Tibial nerve (tissue), 4 donors: ENCODE results near the gene CRB3. TPM values are rescaled to one million over a fixed set of nuclear protein-coding genes. Genes with fewer than 3 reads are reported as not detected.

Experiments
- DNase-seq, 2 donors: peaks; one replicate each; pipeline ENCODE4 v3.0.0-alpha.2; 2019; ENCODE audit warnings: low spot score in 2 of 2
- H3K27ac ChIP-seq, 4 donors: fragments of 200-600 bp; sonication (generic) in 3 of 4; one replicate each; pipeline ENCODE4 v1.5.1; 2017 to 2019; ENCODE audit warnings: mild to moderate bottlenecking in 1 of 4
- H3K27me3 ChIP-seq, 2 donors: fragments of 200-600 bp; sonication (generic) in 1 of 2; one replicate each; pipeline versions ENCODE4 v1.5.1 to v1.6.0; 2017 to 2019
- H3K36me3 ChIP-seq, 3 donors: fragments of 200-600 bp; sonication (generic); one replicate each; pipeline ENCODE4 v1.5.1; 2018 to 2019
- H3K4me1 ChIP-seq, 4 donors: fragments of 200-600 bp; sonication (generic) in 3 of 4; one replicate each; pipeline ENCODE4 v1.5.1; 2017 to 2019
- H3K4me3 ChIP-seq, 4 donors: fragments of 200-600 bp; sonication (generic) in 3 of 4; one replicate each; pipeline ENCODE4 v1.5.1; 2017 to 2019; ENCODE audit warnings: mild to moderate bottlenecking in 1 of 4, moderate library complexity in 1 of 4
- H3K9me3 ChIP-seq, 4 donors: fragments of 200-600 bp; sonication (generic) in 3 of 4; one replicate each; pipeline ENCODE4 v1.5.1; 2017 to 2019
- CTCF ChIP-seq, 5 experiments: fragments of 200-600 bp in 3 of 5; fragments of 450-650 bp in 2 of 5; sonication (generic) in 3 of 5; IDR thresholded peaks; one replicate each; pipeline ENCODE4 v1.5.1; 2016 to 2019; ENCODE audit warnings: antibody characterized with exemption in 5 of 5, mild to moderate bottlenecking in 3 of 5, moderate library complexity in 2 of 5
- EP300 ChIP-seq, 2 donors: sonication (generic); formaldehyde crosslinking; IDR thresholded peaks; one replicate each; pipeline ENCODE4 v1.6.1; 2017; ENCODE audit warnings: antibody characterized with exemption in 2 of 2, mild to moderate bottlenecking in 1 of 2
- POLR2A ChIP-seq, 2 donors: fragments of 450-650 bp; IDR thresholded peaks; one replicate each; pipeline ENCODE4 v1.6.1; 2017; ENCODE audit warnings: antibody characterized with exemption in 2 of 2, mild to moderate bottlenecking in 2 of 2, moderate library complexity in 2 of 2
- WGBS, 2 donors: methylation state at CpG; one replicate each; pipeline ENCODE4 v1.1.5; 2018; 5-methylcytosine and 5-hydroxymethylcytosine counted together
- total RNA-seq, 4 donors: library from RNA; depleted of rRNA; stranded (reverse); fragments of >200 nt; gene quantifications; one replicate each; pipeline ENCODE4 v1.1.0, GENCODE V29; 2016

The CRB3 gene
- total RNA-seq, 4 donors from 2014 or later, result not detected

GRCh38 chr19:6440905-6441304, 23.2 kb upstream of the CRB3 start:
- Histone ChIP-seq H3K4me1 (no peaks in the 10 kb centered on the region), H3K9me3 (peaks cover 0 to 7% (median 0%) of the 10 kb centered on the region in 4 donors), H3K36me3 (peaks cover 0 to 44% (median 0%) of the 10 kb centered on the region in 3 donors), H3K4me3 (no peak overlapping the region), H3K27me3 (no peaks in the 10 kb centered on the region), H3K27ac (no peak overlapping the region)
- TF ChIP-seq POLR2A (IDR thresholded peaks at IDR 0.05) (no peak), EP300 (IDR thresholded peaks at IDR 0.05) (no peak), CTCF (IDR thresholded peaks at IDR 0.05) (no peak)
- 80 to 83% methylated on average over 3 of the region's 3 CpGs for WGBS, 2 donors
- DNase-seq, result no peak

GRCh38 chr19:6442087-6442688, 21.9 kb upstream of the CRB3 start:
- peaks cover 0 to 56% (median 0%) of the 10 kb centered on the region in 3 donors for H3K36me3 ChIP-seq

GRCh38 chr19:6443986-6444385, 20.1 kb upstream of the CRB3 start:
- no peak for DNase-seq
- peaks cover 0 to 74% (median 0%) of the 10 kb centered on the region in 3 donors for H3K36me3 ChIP-seq
- H3K27me3 ChIP-seq, result no peaks in the 10 kb centered on the region
- TF ChIP-seq POLR2A (IDR thresholded peaks at IDR 0.05), result no peak
- no peak for TF ChIP-seq EP300 (IDR thresholded peaks at IDR 0.05)
- no peak for TF ChIP-seq CTCF (IDR thresholded peaks at IDR 0.05)
- H3K4me3 ChIP-seq, result no peak overlapping the region
- no peaks in the 10 kb centered on the region for H3K4me1 ChIP-seq
- WGBS, 2 donors, result 87 to 94% methylated on average over 12 to 13 of the region's 13 CpGs
- H3K27ac ChIP-seq, result no peak overlapping the region
- H3K9me3 ChIP-seq, result peaks cover 0 to 20% (median 0%) of the 10 kb centered on the region in 4 donors

More at GRCh38 chr19:6442087-6442688, 21.9 kb upstream of the CRB3 start:
- 86 to 88% methylated on average over 13 of the region's 13 CpGs for WGBS, 2 donors
- TF ChIP-seq CTCF (IDR thresholded peaks at IDR 0.05) (no peak), POLR2A (IDR thresholded peaks at IDR 0.05) (no peak), EP300 (IDR thresholded peaks at IDR 0.05) (no peak)
- no peaks in the 10 kb centered on the region for H3K4me1 ChIP-seq
- H3K27ac ChIP-seq, result no peak overlapping the region
- DNase-seq, result no peak
- H3K27me3 ChIP-seq, result no peaks in the 10 kb centered on the region
- H3K9me3 ChIP-seq, result peaks cover 0 to 19% (median 0%) of the 10 kb centered on the region in 4 donors
- no peak overlapping the region for H3K4me3 ChIP-seq

GRCh38 chr19:6446452-6446851, 17.6 kb upstream of the CRB3 start:
- peaks cover 0 to 97% (median 0%) of the 10 kb centered on the region in 3 donors for H3K36me3 ChIP-seq
- no peak overlapping the region for H3K4me3 ChIP-seq
- WGBS, 2 donors, result 98% methylated on average over 3 of the region's 3 CpGs
- no peaks in the 10 kb centered on the region for H3K4me1 ChIP-seq
- no peaks in the 10 kb centered on the region for H3K27me3 ChIP-seq
- peaks cover 0 to 20% (median 0%) of the 10 kb centered on the region in 4 donors for H3K9me3 ChIP-seq
- no peak for DNase-seq
- TF ChIP-seq EP300 (IDR thresholded peaks at IDR 0.05) (no peak), POLR2A (IDR thresholded peaks at IDR 0.05) (no peak)
- H3K27ac ChIP-seq, result no peak overlapping the region

- TF ChIP-seq CTCF (IDR thresholded peaks at IDR 0.05), result no peak
- no peak for DNase-seq
- 90 to 92% methylated on average over 3 of the region's 3 CpGs for WGBS, 2 donors
- H3K9me3 ChIP-seq, result peaks cover 0 to 22% (median 0%) of the 10 kb centered on the region in 4 donors
- no peaks in the 10 kb centered on the region for H3K27me3 ChIP-seq
- peaks cover 0 to 97% (median 0%) of the 10 kb centered on the region in 3 donors for H3K36me3 ChIP-seq
- H3K4me1 ChIP-seq, result no peaks in the 10 kb centered on the region
- H3K27ac ChIP-seq, result no peak overlapping the region
- H3K4me3 ChIP-seq, result no peak overlapping the region
These were observed 16.0 kb upstream of the CRB3 start for GRCh38 chr19:6448045-6448444.
